HUES64 (cell line): Measurements from ENCODE around the gene TMPO.
"Not testable (repeated sequence)": the region's sequence is repeated elsewhere in the genome, so short reads cannot be mapped to it uniquely, and the experiment has no call there.

Source experiments
- H3K27ac ChIP-seq: 2 replicates; pipeline ENCODE4 v1.7.0; 2013; ENCODE audit warnings: low read depth, low read length, inconsistent platforms
- H3K27me3 ChIP-seq: 2 replicates; pipeline ENCODE4 v1.6.1; 2013; ENCODE audit warnings: mild to moderate bottlenecking, low read length; ENCODE audit not compliant: insufficient read depth
- H3K36me3 ChIP-seq: 2 replicates; pipeline ENCODE4 v1.6.1; 2013; ENCODE audit warnings: mild to moderate bottlenecking, low read length; ENCODE audit not compliant: insufficient read depth
- H3K4me1 ChIP-seq: 2 replicates; pipeline ENCODE4 v1.6.1; 2013; ENCODE audit warnings: mild to moderate bottlenecking, low read length, moderate library complexity; ENCODE audit not compliant: insufficient read depth
- H3K4me3 ChIP-seq: 2 replicates; pipeline ENCODE4 v1.5.1; 2013; ENCODE audit warnings: mild to moderate bottlenecking, low read length, moderate library complexity
- H3K9ac ChIP-seq: 2 replicates; pipeline ENCODE4 v1.6.1; 2013; ENCODE audit warnings: mild to moderate bottlenecking, low read depth, low read length
- H3K9me3 ChIP-seq: 2 replicates; pipeline ENCODE4 v1.6.1; 2013; ENCODE audit warnings: low read depth, low read length; ENCODE audit not compliant: insufficient read depth
- WGBS: fragments of 150-250, 120-280 bp; methylation state at CpG from one replicate; pipeline ENCODE4 v1.1.7; 2013; ENCODE audit warnings: missing lambda C conversion rate; 5-methylcytosine and 5-hydroxymethylcytosine counted together

Gene TMPO

DNA sequence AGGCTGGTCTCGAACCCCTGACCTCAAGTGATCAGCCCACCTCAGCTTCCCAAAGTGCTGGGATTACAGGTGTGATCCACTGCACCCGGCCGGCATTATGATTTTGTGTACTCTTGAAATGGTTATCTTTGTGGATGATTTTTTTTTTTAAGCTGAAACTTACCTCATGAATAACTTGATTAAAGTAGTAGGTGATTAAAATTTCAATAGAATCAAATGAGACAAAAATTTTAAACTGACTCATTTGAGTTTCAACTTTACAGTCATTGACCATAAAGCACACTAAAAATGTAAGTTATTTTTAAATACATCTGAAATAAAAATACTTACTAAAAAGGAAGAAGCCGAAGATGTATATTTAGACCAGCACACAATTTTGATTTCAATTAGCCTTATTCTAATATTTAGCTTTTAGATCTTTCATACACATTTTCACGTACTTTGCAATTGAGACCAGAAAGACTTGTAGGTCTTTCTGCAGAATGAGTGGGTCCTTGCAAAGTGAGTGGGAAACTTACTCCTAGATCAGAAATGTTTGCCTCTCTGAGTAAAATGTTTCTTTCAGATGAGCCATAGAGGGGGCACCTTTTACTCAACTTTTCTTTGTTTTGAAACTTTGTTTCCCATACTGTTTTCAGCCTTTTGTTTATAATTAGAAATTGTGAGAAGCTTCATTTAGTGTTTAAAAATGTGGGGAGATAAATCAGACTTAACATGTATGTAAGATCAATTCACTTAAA is 34.2 kb downstream of the TMPO start:
- no peak overlapping the region for H3K9ac ChIP-seq
- 96% methylated on average over 4 of the region's 5 CpGs for WGBS
- H3K4me3 ChIP-seq, result no peak overlapping the region
- peaks cover 69% of the 10 kb centered on the region for H3K36me3 ChIP-seq
- no peaks in the 10 kb centered on the region for H3K27me3 ChIP-seq
- H3K4me1 ChIP-seq, result no peaks in the 10 kb centered on the region
- H3K27ac ChIP-seq, result no peak overlapping the region
- no peaks in the 10 kb centered on the region for H3K9me3 ChIP-seq

DNA sequence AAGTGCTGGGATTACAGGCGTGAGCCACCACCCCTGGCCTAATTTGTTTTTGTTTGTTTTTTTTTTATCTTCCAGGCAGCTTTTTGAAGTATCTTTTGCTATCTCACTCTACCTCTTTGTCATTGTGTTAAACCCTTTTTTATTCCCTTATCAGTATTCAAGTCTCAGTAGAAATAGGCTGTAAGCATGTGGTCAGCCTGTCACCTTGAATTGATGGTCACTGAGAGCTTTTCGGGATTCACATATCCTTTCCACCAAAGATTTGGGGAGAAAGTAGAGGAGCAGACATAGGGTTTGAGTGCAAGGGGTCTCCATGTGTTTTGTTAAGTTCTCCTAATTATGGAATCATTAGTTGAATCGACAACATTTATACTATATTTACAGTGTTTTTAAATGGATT is 36.4 kb downstream of the TMPO start:
- Histone ChIP-seq H3K36me3 (peaks cover 49% of the 10 kb centered on the region), H3K9me3 (no peaks in the 10 kb centered on the region), H3K4me1 (no peaks in the 10 kb centered on the region), H3K9ac (no peak overlapping the region), H3K27ac (no peak overlapping the region), H3K4me3 (no peak overlapping the region), H3K27me3 (no peaks in the 10 kb centered on the region)
- whole genome bisulfite sequencing, result 92% methylated on average over 2 of the region's 3 CpGs

DNA sequence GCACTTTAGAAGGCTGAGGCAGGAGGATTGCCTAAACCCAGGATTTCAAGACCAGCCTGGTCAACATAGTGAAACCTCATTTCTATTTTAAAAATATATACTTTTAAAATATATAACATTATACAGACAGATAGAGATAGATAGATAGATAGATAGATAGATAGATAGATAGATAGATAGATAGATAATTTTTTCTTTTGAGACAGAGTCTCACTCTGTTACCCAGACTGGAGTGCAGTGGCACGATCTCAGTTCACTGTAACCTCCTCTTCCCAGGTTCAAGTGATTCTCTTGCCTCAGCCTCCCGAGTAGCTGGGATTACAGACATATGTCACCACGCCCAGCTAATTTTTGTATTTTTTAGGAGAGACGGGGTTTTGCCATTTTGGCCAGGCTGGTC is 42.7 kb downstream of the TMPO start:
- WGBS, result 97% methylated on average over 4 of the region's 4 CpGs

DNA sequence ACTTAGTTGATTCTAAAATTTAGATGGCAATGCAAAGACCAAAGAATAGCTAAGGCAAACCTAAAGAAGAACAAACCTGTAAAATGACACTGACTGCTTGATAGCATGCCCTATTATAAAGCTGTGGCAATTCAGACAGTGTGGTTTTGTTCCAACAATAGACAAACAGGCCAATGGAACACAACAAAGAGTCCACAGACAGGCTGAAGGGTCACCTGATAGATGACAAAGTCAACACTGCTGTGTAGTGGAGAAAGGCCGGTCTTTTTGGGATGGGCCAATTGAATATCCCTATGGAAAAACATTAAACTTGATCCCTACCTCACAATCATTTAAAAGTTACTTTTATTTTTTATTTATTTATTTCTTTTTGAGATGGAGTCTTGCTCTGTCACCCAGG is 44.3 kb downstream of the TMPO start:
- no peaks in the 10 kb centered on the region for H3K27me3 ChIP-seq
- no peaks in the 10 kb centered on the region for H3K36me3 ChIP-seq
- H3K4me3 ChIP-seq, result no peak overlapping the region
- no peaks in the 10 kb centered on the region for H3K4me1 ChIP-seq
- no peak overlapping the region for H3K27ac ChIP-seq
- no peaks in the 10 kb centered on the region for H3K9me3 ChIP-seq
- no CpG with 5 or more reads among the region's 1 CpG for WGBS
- H3K9ac ChIP-seq, result no peak overlapping the region

More for the DNA sequence above, 42.7 kb downstream of the TMPO start:
- H3K9me3 ChIP-seq, H3K27me3 ChIP-seq, H3K27ac ChIP-seq, H3K9ac ChIP-seq, H3K4me3 ChIP-seq, H3K36me3 ChIP-seq, H3K4me1 ChIP-seq: not testable (repeated sequence)

DNA sequence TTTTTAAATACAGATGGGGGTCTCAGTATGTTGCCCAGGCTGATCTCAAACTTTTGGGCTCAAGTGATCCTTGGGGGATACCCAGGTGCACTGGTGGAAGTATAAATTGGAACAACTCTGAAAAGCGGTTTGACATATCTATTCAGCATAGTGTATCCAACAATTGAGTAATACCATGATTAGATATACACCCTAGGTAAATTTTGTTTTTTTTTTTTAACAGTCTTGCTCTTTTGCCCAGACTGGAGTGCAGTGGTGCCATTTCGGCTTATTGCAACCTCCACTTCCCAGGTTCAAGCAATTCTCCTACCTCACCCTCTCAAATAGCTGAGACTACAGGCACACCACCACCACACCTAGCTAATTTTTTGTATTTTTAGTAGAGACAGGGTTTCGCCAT is 46.5 kb downstream of the TMPO start:
- Histone ChIP-seq H3K9ac (no peak overlapping the region), H3K4me1 (no peaks in the 10 kb centered on the region), H3K27me3 (no peaks in the 10 kb centered on the region), H3K27ac (no peak overlapping the region), H3K9me3 (no peaks in the 10 kb centered on the region), H3K4me3 (no peak overlapping the region), H3K36me3 (no peaks in the 10 kb centered on the region)
- 93% methylated on average over 3 of the region's 3 CpGs for WGBS

DNA sequence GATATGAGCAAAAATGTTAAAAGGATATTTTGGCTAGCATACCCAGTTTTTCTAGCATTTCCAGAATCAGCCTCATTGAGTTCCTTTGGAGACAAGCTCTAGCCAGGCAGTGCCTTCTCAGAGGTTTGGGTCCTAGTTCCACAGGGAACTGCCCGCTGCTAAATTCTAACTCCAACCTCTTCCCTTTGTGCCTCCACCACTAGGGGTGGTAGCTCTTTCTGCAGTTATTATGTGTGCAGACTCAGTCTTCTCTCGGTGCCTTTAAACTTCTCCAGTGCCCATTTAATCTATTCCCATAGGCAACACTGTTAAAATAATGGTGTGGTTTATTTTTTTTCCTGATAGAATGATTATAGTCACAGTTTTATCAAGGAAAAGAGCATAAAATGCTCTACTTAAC is 56.6 kb downstream of the TMPO start:
- Histone ChIP-seq H3K36me3 (no peaks in the 10 kb centered on the region), H3K4me3 (no peak overlapping the region), H3K9ac (no peak overlapping the region), H3K9me3 (no peaks in the 10 kb centered on the region), H3K4me1 (no peaks in the 10 kb centered on the region), H3K27me3 (no peaks in the 10 kb centered on the region), H3K27ac (no peak overlapping the region)
- 39% methylated on average over 1 of the region's 2 CpGs for WGBS

DNA sequence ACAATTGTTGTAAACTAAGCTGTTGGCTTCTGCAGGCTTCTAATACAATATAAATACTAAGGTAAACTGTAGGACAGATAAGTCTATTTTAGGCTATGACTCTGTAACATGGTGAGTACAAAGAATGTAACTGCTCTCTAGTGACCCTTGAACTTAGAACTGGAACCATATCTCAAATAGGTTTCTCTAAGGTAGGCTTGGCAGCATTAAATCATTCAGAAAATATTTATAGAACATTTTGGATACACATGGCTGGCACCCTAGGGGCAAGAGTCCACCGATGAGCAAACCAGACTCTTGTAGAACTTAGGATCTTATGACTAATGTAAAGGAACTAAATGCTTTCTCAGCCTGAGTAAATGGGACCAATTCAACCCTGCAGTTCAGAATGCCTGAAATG is 58.7 kb downstream of the TMPO start:
- Histone ChIP-seq H3K4me3 (no peak overlapping the region), H3K27ac (no peak overlapping the region), H3K9me3 (no peaks in the 10 kb centered on the region), H3K27me3 (no peaks in the 10 kb centered on the region), H3K9ac (no peak overlapping the region), H3K4me1 (no peaks in the 10 kb centered on the region), H3K36me3 (no peaks in the 10 kb centered on the region)
- 92% methylated on average over 1 of the region's 1 CpG for WGBS

DNA sequence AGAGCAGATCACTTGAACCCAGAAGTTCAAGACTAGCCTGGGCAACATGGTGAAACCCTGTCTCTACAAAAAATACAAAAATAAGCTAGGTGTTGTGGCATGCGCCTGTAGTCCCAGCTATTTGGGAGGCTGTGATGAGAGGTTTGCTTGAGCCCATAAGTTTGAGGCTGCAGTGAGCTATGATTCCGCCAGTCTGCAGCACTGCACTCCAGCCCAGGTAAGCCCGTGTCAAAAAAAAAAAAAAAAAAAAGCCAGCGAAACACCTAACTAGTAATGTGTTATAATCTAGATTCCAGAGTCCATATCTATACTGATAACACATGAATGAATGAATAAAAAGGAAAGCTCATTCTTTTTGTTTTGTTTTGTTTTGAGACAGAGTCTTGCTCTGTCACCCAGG is 59.6 kb downstream of the TMPO start:
- H3K9ac ChIP-seq, result no peak overlapping the region
- H3K27ac ChIP-seq, result no peak overlapping the region
- H3K9me3 ChIP-seq, result no peaks in the 10 kb centered on the region
- no peaks in the 10 kb centered on the region for H3K36me3 ChIP-seq
- 94% methylated on average over 2 of the region's 4 CpGs for WGBS
- H3K27me3 ChIP-seq, result no peaks in the 10 kb centered on the region
- H3K4me3 ChIP-seq, result no peak overlapping the region
- H3K4me1 ChIP-seq, result no peaks in the 10 kb centered on the region

DNA sequence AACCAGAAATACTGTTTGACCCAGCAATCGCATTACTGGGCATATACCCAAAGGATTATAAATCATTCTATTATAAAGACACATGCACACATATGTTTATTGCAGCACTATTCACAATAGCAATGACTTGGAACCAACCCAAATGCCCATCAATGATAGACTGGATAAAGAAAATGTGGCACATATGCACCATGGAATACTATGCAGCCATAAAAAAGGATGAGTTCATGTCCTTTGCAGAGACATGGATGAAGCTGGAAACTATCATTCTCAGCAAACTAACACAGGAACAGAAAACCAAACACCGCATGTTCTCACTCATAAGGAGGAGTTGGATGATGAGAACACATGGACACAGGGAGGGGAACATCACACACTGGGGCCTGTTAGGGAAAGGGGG is 61.4 kb downstream of the TMPO start:
- H3K4me1 ChIP-seq, H3K9me3 ChIP-seq, H3K4me3 ChIP-seq, H3K36me3 ChIP-seq, H3K27me3 ChIP-seq, H3K9ac ChIP-seq, H3K27ac ChIP-seq: not testable (repeated sequence)
- 97% methylated on average over 2 of the region's 2 CpGs for WGBS

DNA sequence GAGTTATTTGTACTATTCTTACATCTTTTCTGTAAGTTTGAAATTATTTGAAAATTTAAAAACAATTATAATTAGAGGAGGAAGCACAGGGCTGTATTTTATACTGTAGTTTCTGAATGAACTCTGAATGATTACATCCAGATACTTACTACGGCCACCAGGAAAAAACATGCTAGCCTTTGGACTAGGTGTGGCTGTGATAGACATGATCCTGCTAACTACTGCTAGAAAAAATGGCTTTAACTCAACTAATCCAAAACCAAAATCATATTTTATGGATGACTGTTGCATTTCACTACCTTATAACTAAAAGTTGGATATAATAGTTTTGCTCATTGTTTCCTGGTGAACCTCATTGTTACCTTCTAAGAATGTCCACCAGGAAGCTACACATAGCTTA is 63.0 kb downstream of the TMPO start:
- 100% methylated on average over 1 of the region's 1 CpG for WGBS
- H3K9me3 ChIP-seq, result no peaks in the 10 kb centered on the region
- H3K4me1 ChIP-seq, result no peaks in the 10 kb centered on the region
- no peak overlapping the region for H3K27ac ChIP-seq
- H3K27me3 ChIP-seq, result no peaks in the 10 kb centered on the region
- H3K4me3 ChIP-seq, result no peak overlapping the region
- H3K36me3 ChIP-seq, result no peaks in the 10 kb centered on the region
- no peak overlapping the region for H3K9ac ChIP-seq

DNA sequence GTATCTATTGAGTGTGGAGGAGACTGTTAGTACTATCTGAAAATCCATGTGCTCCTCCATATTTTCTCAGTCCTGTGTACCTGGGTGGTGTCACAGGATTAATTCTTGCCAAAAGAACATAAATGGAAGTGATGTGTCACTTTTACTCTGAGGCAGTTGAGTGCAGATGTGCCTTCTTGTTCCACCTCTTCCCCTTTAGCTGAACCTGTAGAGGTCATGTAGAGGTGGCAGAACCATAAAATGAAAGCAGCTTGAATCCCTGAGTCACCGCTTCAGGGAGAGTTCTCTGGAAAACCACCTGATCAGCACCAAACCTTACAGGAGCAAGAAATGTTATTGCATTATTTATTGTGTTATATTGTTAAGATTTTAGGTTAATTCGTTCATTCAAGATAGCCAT is 63.4 kb downstream of the TMPO start:
- no peak overlapping the region for H3K9ac ChIP-seq

DNA sequence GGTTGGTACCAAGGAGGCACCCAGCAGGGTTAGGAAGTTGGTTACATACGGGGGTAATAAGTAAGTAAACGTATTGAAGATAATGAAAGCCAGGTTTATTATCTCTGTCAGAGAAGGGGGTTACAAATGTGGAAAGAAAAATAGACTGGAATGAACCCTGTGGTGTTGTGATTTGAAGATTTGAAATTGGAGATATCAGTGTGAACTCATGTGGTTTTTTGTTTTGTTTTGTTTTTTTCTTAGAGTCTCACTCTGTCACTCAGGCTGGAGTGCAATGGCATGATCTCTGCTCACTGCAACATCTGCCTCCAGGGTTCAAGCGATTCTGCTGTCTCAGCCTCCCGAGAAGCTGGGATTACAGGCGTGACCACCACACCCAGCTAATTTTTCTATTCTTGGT is 64.0 kb downstream of the TMPO start:
- Histone ChIP-seq H3K9ac (no peak overlapping the region), H3K36me3 (no peaks in the 10 kb centered on the region), H3K9me3 (no peaks in the 10 kb centered on the region), H3K4me1 (no peaks in the 10 kb centered on the region), H3K4me3 (no peak overlapping the region), H3K27me3 (no peaks in the 10 kb centered on the region), H3K27ac (no peak overlapping the region)
- WGBS, result 85% methylated on average over 5 of the region's 5 CpGs

More for the DNA sequence above, 63.4 kb downstream of the TMPO start:
- H3K27me3 ChIP-seq, result no peaks in the 10 kb centered on the region
- no peaks in the 10 kb centered on the region for H3K36me3 ChIP-seq
- no peak overlapping the region for H3K4me3 ChIP-seq
- H3K9me3 ChIP-seq, result no peaks in the 10 kb centered on the region
- no peak overlapping the region for H3K27ac ChIP-seq
- 91% methylated on average over 1 of the region's 2 CpGs for WGBS
- no peaks in the 10 kb centered on the region for H3K4me1 ChIP-seq
